ENCODE measurements around the gene PCBP3.

The PCBP3 gene

DNA sequence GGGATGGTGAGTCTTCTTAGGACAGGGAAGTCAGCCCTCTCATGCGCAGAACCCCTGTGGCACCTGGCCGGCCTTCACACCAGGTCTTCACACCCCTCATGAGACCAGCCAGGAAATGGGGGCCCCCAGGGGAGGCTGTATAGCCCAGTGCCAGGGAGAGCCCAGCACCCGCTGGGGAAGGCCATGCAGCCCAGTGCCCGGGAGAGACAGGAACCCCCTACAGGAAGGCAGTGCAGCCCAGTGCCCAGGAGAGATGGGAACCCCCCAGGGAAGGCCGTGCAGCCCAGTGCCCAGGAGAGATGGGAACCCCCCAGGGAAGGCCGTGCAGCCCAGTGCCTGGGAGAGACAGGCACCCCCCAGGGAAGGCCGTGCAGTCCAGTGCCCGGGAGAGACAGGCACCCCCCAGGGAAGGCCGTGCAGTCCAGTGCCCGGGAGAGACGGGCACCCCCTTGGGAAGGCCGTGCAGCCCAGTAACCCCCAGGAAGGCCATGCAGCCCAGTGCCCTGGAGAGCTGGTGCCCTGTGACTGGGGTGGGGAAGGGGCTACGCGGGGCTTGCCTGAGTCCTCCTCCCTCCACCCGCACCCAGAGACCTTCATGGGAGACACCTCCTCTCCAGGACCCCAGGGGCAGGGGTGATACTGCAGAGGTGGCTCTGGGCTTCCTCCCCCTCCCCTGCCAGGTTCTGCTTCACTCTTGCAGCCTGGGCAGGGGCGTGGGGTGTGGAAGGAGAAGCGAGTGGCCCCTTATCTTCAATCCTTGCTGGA, 227.5 kb downstream of the PCBP3 start:
- TF ChIP-seq, protein P1, sequence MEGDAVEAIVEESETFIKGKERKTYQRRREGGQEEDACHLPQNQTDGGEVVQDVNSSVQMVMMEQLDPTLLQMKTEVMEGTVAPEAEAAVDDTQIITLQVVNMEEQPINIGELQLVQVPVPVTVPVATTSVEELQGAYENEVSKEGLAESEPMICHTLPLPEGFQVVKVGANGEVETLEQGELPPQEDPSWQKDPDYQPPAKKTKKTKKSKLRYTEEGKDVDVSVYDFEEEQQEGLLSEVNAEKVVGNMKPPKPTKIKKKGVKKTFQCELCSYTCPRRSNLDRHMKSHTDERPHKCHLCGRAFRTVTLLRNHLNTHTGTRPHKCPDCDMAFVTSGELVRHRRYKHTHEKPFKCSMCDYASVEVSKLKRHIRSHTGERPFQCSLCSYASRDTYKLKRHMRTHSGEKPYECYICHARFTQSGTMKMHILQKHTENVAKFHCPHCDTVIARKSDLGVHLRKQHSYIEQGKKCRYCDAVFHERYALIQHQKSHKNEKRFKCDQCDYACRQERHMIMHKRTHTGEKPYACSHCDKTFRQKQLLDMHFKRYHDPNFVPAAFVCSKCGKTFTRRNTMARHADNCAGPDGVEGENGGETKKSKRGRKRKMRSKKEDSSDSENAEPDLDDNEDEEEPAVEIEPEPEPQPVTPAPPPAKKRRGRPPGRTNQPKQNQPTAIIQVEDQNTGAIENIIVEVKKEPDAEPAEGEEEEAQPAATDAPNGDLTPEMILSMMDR (conservative IDR thresholded peaks at IDR 0.05): no peak
- no peak overlapping the region for H3K27ac ChIP-seq

DNA sequence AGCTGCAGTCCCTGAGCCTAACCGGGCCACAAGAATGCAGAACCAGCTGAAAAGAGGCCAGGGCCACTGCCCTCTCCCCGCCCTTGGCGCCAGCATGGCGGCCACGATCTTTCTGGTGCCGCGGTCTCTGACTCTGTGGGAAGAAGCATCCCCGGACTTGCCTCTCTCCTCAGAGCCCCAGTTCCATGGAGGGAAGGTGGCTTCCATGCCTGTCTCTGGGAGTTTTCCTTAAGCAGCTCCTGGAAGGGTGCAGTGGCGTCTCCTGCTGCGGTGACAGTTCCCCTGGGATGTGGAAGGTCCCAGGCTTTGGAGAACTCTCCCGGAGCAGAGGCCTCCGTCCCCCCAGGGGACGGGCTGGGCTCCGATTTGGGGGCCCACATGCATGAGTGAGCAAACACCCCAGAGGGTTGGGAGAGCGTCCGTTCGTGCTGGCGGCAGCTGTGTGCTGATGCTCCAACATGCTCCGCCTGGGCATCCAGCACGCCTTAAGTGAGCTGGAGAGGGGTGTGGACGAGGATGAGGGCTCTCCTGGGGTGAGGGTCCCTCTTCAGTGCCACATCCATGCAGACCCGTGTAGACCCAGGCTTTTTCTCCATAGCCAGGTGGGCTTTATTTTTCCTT, 228.2 kb downstream of the PCBP3 start:
- TF ChIP-seq, protein P1 (conservative IDR thresholded peaks at IDR 0.05): no peak
- H3K27ac ChIP-seq: no peak overlapping the region

DNA sequence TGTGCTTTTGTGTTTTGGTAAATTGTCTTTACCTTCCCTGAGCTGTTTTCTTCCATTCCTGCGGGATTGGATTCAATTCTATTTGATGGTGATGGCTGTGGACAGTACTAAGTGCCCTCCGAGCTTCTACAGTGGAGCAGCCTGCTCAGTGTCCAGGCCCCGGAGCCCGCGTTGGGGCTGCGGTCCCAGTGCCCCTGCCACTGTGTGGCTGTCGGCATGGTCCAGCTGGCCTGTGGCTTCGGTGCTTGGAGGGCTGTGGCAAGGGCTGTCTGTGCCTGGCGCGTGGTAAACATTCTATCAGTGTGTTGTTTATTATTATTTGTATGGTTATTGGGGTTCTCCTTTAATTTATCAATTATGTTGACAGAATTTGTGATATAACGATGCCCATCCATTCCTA, 228.9 kb downstream of the PCBP3 start:
- TF ChIP-seq, protein P1 (conservative IDR thresholded peaks at IDR 0.05): no peak
- no peak overlapping the region for H3K27ac ChIP-seq

DNA sequence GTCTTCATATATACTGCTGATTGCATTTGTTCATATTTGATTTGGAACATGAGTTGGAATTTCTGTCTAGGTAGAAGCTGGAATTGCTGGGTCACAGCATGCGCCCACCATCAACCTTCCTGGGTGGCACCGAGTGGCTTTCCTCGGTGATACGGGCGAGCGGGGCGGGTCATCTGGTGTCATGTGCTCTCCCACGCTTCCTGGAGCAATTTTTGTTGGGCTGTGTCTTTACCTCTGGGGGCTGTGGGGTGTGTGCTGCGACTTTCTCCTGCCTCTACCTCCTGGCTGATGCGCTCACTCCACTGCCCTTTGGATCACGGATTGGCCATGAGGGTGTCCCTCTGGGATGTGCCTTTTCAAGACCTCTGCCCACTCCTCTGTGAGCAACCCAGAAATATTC, 229.4 kb downstream of the PCBP3 start:
- H3K27ac ChIP-seq: no peak overlapping the region

DNA sequence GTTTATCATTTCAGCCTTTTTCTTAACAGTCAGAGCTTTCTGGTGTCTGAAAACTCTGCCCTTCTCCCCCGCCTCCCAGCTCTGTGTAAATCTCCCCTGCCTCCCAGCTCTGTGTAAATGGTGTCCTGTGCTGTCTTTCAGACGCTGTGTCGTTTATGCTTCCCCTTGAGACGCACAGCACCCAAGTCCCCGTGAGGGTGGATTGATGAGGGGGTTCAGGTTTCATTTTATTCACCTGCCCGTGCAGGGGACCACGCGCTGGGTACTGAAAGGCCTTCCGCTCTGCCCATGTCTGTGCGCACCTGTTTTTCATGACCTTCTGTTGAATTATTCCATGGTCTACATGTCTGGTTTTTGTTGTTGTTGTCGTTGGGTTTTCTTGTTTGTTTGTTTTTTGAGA, 229.9 kb downstream of the PCBP3 start:
- H3K27ac ChIP-seq: no peak overlapping the region
- TF ChIP-seq, protein P1 (conservative IDR thresholded peaks at IDR 0.05): no peak

More for the DNA sequence above, 229.4 kb downstream of the PCBP3 start:
- TF ChIP-seq, protein P1 (conservative IDR thresholded peaks at IDR 0.05): no peak

DNA sequence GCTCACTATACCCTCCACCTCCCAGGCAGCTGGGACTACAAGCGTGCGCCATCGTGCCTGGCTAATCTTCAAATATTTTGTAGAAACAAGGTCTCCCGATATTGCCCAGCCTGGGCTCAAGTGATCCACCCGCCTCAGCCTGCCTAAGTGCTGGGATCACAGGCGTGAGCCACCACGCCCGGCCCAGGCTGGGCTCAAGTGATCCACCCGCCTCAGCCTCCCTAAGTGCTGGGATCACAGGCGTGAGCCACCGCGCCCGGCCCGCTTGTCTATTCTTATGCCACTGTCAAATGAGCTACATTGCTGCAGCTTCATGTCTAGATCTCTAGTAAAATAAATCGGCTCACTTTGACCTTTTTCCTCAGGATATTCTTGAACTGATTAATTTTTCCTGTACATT, 230.3 kb downstream of the PCBP3 start:
- TF ChIP-seq, protein P1 (conservative IDR thresholded peaks at IDR 0.05): no peak
- no peak overlapping the region for H3K27ac ChIP-seq

DNA sequence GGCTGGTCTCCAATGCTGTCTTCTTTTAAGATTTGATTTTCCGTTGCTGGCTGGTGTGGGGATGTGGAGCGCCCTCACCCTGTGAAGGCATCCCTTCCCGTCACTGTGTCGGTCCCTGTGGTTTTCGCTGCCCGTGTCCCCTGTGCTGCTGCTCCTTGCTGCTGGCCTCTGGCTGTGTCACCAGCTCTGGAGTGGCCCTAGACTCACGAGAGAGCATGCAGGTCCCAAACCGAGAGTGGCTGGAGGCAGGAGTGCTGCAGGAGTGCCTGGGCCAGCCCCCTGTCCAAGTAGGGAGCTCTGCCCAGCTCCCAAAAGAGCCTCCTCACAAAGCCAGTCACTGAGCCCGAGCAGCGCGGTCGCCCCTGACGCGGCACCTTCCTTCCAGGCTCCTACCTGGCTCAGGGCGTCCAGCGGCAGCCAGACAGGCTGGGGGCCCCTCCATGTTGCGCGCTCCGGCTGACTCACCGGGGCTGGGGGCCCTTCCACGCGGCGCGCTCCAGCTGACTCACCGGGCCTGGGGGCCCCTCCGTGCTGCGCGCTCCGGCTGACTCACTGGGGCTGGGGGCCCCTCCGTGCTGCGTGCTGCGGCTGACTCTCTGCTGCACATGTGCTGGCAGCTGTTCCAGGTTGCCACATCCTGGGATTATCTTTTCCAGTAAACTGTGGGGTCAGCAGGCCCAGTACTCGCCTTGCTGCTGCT, 231.3 kb downstream of the PCBP3 start:
- TF ChIP-seq, protein P1 (conservative IDR thresholded peaks at IDR 0.05): no peak
- no peak overlapping the region for H3K27ac ChIP-seq
